Measurements from ENCODE around the gene PKD2. TPM values are rescaled to one million over a fixed set of nuclear protein-coding genes. Genes with fewer than 3 reads are reported as not detected.
"Not testable (repeated sequence)": the region's sequence is repeated elsewhere in the genome, so short reads cannot be mapped to it uniquely, and the experiment has no call there.

Gene PKD2
- total RNA-seq, 1 donor from 2014 or later = 6.5 TPM

DNA sequence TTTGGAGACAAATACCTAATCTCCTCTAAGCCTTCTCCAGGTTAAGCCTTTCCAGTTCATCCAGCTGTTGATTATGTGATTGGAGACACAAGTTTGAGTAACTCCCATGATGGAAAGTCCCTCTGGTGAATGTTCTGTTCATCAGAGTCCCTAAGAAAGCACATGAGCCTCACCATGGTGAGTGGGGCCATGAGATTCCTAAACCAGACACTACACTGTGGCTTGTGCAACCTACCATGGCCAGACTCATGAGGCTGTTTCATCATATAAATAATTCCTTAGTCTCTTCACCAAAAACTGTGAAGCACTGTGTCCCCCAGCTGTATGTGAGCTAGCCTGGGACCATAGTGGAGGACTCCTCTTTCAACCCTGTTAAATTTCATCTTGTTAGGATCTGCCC is 14.4 kb downstream of the PKD2 start:
- no peak for DNase-seq (ENCODE audit: low spot score)
- ATAC-seq = no peak

DNA sequence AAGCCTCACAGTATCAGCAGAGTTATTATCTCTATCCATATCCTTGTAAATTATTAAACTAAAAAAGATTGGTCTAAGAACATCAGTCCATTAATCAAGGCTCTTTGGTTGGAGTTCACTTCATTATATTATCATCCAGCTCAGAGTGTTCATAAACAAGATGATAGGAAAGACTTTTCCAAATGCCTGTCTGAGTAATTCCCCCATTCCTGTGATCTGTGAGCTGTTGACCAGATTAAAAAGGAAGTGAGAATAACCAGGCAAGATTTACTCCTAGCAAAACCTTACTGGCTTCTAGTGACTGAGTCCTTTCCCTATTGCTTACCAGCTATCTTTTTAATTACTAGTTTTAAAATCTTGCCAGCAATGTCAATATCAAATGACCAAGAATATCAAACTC is 14.9 kb downstream of the PKD2 start:
- no peak for ATAC-seq
- no peak for DNase-seq (ENCODE audit: low spot score)

DNA sequence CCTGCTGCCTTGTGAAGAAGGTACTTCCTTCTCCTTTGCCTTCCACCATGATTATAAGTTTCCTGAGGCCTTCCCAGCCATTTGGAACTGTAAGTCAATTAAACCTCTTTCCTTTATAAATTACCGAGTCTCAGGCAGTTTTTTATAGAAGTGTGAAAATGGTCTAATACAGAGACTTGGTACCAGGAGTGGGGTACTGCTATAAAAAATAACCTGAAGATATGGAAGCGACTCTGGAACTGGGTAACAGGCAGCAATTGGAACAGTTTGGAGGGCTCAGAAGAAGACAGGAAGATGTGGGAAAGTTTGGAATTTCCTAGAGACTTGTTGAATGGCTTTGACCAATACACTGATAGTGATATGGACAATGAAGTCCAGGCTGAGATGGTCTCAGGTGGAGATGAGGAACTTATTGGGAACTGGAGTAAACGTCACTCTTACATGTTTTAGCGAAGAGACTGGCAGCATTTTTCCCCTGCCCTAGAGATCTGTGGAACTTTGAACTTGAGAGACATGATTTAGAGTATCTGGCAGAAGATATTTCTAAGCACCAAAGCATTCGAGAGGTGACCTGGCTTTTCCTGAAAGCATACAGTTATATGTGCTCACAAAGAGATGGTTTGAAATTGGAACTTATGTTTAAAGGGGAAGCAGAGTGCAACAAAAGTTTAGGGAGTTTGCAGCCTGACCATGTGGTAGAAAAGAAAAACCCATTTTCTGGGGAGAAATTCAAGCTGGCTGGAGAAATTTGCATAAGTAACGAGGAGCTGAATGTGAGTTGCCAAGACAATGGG is 18.6 kb downstream of the PKD2 start:
- ATAC-seq; DNase-seq (ENCODE audit: low spot score): not testable (repeated sequence)

DNA sequence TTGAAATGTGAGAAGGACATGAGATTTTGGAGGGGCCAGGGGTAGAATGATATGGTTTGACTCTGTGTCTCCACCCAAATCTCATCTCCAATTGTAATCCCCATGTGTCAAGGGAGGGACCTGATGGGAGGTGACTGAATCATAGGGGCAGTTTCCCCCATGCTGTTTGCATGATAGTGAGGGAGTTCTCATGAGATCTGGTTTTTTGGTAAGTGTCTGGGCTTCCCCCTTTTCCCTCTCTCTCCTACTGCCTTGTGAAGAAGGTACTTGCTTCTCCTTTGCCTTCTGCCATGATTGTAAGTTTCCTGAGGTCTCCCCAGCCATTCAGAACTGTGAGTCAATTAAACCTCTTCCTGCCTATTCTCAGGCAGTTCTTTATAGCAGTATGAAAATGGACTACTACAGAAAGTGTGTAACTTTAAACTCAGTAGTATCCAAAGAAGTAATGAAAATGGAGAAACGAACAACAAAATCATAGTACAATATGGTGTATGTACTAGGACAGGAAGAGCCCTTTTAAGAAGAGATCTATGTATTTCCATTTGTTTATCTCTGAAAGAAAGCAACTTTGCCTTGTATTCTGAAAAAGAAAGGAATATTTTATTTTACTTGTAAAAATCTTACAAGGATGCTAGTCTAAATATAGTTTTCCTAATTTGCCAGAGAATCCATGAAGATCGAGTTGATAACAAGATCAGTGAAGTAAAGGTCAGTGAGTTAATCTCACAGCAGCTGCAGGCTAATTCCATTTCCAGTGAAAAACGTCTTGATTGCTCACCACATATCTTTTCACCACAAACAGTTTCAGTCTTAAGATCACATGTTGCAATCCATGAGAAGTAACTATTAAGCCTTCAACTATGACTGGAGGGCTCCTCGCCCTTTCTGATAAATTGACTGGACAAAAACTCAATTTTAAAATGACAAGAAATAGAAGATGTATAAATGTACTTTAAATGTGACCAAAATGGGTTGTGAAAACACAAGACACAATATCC is 20.5 kb downstream of the PKD2 start:
- ATAC-seq (no peak), DNase-seq (ENCODE audit: low spot score) (no peak)

DNA sequence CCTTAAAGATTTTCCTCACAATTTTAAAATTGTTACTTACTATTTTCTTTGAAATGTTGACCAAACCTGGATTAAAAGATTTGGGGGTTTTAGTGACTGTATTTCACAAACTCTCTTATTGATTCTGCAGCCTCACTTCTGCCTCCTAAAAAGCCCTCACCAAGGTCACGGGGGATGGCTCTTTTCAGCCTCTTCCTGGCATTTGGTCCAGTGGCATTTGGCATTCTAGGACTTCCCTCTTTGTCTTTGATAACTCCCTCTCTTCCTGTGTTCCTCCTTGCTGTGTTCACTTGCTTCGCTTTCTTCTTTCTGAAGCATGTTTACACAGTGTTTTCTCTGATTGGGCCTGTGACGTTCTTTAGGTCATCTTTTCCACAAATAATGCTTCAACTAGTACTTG is 21.5 kb downstream of the PKD2 start:
- no peak for ATAC-seq
- DNase-seq (ENCODE audit: low spot score) = no peak

DNA sequence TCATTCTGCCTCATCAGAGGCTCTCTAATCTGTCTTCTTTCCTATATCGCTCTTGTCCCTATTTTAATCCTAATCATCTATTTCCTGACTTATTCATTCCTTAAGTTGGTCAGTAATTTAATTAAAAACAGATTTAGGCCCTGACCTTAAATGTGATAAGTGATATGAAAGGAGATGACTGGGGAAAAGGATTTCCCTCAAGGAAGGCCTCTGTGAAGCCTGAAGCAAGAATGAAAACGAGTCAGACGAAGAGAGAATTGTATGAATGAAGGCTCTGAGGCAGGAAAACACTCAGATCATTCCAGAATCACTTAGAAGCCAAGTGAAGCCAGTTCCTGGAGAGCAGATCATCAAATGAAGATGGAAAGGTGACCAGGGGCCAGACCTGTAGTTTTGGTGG is 22.1 kb downstream of the PKD2 start:
- ATAC-seq (no peak), DNase-seq (ENCODE audit: low spot score) (no peak)

DNA sequence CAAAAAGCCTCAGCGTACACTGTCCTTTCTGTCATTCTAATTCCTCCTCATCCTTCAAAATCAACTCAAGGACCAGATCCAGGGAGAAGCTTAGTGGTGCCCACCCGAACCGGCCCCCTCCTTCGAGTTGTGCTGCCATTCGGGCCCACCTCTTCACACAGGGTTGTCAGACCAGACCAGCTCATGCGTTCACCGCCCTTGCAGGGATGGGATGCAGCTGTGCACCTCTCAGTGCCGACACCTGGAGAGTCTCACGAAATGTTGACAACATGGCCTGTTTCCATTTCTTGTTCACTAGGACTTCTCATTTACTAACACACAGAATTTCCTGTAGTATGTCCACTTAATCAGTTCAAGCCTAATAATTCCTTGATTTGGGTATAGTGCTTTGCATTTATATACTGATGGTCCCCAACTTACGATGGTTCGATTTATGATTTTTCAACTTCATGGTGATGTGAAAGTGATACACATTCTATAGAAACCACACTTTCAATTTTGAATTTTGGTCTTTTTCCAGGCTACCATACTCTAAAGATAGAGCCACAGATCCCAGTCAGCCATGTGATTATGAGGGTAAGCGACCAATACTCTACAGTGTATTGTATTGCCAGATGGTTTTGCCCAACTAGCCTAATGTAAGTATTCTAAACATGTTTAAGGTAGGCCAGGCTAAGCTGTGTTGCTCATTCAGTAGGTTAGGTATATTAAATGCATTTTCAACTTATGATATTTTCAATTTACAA is 23.3 kb downstream of the PKD2 start:
- no peak for ATAC-seq
- no peak for DNase-seq (ENCODE audit: low spot score)

DNA sequence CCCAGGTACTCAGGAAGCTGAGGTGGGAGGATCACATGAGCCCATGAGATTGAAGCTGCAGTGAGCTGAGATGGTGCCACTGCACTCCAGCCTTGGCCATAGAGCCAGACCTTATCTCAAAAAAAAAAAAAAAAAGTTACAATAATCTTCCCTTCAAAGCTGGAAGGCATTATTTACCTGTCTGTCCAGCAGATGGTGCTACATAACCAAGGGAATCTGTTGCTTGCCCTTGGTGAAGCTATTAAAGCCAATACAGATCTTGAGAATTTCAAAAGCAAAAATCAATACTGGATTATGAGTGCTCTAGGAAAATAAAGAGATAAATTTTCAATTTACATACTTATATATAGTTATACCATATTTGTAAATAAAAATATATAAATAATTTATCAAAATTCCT is 25.9 kb downstream of the PKD2 start:
- peak; percentile 97 for ATAC-seq
- DNase-seq (ENCODE audit: low spot score) = no peak

DNA sequence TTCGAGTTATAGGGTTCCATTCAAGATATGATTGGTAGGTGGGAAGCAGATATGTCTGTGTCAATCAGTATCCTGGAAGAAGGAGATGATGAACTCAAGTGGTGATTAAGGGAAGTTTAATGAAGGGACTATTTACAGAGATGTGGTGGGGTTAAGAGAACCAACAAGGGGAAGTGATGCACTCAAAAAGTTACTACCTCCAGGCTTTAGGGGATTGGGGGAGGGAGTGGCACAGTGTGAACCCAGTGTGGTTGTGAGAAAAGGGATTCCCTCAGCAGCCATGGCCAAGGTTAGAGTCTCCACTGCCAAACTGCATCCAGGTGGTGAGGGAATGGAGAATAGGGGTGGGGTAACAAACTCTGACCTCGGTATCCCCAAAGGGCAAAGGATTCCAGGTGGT is 27.9 kb downstream of the PKD2 start:
- DNase-seq (ENCODE audit: low spot score) (no peak), ATAC-seq (no peak)

DNA sequence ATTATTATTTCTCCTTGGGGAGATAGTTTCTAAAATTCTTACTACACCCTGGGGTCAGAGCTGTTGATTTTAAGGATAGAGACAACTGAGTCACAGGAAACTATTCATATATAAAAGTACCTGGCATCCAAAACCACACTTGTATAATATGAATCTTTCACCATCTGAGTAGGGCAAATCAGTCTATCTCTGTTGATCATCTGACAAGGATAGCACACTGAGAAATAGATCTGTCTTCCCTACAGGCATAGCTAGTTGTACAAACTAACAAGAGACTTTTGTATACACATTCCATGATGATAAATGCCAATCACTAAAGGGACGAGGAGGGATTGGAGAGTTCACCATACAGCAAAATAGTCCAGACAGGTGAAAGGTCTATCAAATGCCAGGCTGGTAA is 30.0 kb downstream of the PKD2 start:
- DNase-seq (ENCODE audit: low spot score) = no peak
- no peak for ATAC-seq

DNA sequence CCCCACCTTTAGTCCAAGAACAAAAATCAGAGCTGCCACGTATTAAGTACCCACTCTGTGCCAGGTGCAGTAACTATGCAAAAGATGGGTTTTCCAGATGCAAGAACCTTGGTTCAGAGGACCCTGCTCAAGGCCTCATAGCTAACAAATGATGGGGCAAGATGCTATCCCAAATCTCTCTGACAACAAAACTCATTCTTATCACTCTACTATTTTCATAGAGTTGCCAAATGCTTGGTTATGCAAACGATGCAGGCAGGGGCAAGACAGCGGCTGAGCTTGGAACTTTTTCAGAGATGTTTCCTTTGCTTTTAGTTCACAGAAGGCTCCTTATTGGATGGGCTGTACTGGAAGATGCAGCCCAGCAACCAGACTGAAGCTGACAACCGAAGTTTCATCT is 30.5 kb downstream of the PKD2 start:
- no peak for DNase-seq (ENCODE audit: low spot score)
- ATAC-seq = no peak

DNA sequence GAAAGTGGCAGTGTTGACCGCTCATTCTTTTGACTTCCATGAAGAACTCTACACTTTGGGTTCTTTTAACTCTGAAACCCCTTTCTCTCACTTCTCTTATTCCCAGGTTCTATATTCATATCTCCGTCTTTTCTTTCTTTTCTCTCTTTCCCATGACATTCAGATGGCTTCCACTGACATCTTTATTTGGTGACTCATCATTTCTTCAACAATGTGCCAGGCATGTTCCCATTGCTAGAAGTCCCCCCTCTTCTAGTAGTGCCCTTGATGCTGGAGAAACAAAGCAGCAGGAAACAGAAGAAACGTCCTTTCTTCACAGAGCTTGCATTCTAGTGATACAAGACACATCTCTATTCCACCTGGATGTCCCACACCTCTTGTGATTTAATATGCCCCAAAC is 33.3 kb downstream of the PKD2 start:
- DNase-seq (ENCODE audit: low spot score) = no peak
- no peak for ATAC-seq

DNA sequence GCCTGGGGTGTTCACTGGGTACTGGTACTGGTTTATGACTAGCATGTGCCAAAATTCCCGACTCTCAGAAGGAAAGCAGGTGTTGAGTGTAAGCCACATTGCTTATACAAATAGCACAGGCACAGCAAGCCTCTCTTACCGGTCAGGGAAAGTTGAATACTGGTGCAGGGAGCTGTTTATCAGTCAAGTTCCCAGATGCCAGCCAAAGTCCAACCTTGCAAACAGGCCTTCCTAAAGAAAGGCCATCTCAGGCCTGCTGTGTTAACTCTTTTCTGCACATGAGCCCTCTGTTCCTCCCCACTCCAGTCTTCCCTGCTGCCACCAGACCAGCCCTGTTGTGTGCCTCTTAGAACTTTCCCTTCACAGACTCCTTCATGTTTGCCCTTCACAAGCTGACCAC is 34.2 kb downstream of the PKD2 start:
- ATAC-seq = peak; percentile 83
- no peak for DNase-seq (ENCODE audit: low spot score)

DNA sequence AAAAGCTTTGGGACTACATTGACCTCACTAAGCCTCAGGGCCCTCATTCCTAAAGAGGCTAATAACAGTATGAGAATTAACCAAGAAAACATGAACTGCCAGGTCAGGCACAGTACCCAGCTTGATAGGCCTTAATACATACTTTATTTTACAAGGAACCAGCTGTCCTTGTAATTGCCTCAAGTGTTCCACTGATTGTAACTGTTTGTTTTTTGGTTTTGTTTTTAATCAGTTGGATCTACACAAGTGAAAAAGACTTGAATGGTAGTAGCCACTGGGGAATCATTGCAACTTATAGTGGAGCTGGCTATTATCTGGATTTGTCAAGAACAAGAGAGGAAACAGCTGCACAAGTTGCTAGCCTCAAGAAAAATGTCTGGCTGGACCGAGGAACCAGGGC is 35.6 kb downstream of the PKD2 start:
- ATAC-seq (no peak), DNase-seq (ENCODE audit: low spot score) (no peak)

DNA sequence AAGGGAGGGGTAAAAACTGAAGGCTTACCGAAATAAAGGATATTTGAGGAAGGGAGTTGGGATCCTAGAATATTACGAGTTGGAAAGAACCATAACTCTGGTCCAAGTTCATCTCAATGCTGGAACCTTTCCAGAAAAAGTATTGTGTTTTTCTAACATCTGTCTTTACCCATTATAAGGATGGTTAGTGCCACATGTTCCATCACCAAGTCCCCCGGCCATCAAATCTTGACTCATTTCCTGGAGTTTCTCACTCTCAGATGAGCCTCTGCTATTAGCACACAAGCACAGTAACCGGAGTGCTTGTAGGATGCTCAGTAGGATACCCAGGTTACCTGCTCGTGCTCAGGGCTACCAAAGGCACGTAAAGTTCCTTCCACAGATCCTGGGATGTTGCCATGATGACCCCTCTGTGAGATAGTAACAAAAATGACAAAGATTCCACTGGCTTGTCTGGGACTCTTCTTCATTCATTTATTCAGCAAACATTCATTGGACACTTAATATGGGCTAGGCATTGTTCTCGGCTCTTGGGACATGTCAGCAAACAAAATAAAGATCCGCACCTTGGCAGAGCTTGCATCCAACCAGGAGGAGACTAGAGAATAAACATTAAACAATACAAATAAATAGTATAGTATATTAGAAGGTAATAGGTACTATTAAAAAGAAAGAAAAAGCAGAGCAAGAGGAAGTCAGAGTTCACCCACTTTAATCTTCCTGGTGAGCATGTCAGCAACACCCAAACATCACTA is 36.3 kb downstream of the PKD2 start:
- DNase-seq (ENCODE audit: low spot score) (no peak), ATAC-seq (no peak)

DNA sequence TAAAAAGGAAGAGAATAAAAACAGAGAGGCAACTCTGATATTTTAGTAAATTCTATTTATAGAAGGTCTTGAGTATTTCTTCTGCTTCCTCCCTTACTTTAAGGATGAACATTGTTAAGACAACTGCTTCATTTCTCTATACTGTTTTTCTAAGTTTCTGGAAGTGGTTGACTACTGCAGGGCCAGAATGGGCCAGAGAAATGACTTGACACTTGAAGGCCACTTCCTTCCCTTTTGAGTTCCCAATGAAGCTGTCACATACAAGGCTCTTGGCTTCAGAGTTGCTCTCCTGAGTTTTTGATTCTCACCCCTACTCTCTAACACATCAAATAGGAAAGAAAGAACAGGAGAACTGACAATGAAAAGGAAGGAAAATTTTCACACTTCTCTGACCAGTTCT is 37.6 kb downstream of the PKD2 start:
- no peak for DNase-seq (ENCODE audit: low spot score)
- no peak for ATAC-seq

DNA sequence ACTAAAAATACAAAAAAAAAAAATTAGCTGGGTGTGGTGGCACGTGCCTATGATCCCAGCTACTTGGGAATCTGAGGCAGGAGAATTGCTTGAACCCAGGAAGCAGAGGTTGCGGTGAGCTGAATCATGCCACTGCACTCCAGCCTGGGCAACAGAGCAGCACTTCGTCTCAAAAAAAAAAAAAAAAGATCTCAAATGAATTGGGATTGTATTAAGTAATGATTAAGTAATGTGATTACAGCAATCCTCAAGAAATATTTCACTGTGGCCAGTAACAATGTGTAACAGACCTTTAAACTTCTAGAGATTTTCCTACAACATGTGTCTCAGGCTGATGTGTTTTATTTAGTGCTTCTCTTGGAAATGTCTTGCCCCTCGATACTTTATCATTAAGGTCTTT is 46.8 kb downstream of the PKD2 start:
- ATAC-seq (no peak), DNase-seq (ENCODE audit: low spot score) (no peak)

DNA sequence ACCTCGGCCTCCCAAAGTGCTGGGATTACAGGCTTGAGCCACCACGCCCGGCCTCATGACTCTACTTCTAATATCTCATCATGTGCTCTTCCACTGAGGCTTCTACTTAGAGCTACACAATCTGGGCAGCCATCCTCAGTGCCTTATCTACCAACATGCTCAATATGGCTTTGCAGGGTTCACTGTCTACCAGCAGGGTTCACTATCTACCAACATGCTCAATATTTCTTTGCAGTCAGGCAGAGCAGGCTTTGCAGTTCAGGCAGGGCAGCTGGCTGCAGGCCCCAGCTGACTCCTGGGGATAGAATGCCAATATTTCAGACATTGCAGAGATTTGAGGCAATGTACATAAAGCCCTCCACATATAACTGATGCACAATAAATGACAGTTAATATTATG is 47.5 kb downstream of the PKD2 start:
- ATAC-seq (peak; percentile 100), DNase-seq (ENCODE audit: low spot score) (peak; percentile 74)

DNA sequence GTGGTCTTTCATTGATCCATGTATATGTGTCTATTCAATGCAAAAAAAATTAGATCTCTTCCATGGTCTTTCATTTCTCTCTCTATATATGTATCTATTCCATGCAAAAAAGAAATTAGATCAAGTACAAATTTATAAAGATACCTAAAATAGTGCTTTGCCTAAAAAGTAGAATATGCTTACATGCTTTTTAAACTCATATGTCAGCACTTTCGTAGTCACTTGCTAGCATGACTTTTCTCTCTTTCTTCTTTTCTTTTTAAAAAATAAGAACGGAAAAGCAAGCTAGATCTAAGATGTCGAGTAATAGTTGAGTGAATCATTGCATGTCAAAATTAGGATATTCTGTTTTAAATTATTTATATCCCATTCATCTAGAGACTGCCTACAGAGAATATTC is 50.9 kb downstream of the PKD2 start:
- DNase-seq (ENCODE audit: low spot score) (no peak), ATAC-seq (no peak)

DNA sequence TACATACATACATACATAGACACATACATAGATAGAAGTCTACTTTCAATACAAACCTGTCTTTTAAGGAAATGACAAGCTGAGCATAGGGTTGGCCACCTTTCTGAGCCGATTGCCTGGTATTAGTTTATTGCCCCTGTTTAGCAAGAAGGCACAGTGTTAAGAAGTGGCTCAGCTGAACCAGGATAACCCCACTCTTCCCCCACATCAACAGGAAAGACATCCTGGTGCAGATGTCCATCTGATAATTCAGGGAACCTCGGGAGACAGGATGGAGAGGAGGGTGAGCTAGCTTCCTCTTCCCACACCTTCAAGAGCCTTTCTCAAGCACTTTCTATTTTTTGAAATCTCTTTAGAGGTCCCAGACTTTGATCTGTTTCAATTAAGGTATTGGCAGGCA is 52.3 kb downstream of the PKD2 start:
- ATAC-seq = no peak
- DNase-seq (ENCODE audit: low spot score) = no peak

DNA sequence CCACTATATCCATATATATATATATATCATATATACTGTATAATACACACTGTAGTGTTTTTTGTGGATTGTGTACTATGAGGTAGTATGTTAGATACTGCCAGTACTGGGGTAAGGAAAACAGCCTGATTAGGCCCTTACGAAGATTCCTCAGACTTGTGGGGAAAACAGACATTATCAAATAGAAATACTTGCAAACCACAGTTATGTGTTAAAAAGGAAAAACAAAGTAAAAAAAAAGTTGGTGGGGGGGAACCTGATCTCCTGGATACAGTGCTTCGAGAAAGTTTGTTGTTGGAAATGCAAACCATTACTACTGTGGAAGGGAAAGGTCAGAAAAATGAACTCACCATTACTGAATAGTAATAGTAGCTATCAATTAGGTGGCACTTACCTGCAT is 53.0 kb downstream of the PKD2 start:
- ATAC-seq (no peak), DNase-seq (ENCODE audit: low spot score) (no peak)

Data from left lobe of liver (tissue), 2 donors.